ENCODE data around the gene TCF12.

TCF12 gene

DNA sequence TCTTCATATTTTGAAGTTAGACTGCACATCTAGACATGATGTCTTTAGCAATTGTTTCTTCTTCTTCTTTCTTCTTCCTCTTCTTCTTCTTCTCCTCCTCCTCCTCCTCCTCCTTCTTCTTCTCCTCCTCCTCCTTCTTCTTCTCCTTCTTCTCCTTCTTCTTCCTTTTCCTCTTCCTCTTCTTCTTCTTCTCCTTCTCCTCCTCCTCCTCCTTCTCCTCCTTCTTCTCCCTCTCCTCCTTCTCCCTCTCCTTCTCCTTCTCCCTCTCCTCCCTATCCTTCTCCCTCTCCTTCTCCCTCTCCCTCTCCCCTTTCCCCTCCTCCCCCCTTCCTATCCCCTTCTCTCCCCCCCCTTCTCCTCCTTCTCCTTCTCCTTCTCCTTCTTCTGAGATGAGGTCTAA lies 21.9 kb downstream of the TCF12 start:
- H3K4me3 ChIP-seq (replicated peaks; ENCODE audit: low read depth, low read length) = no peak overlapping the region
- TF ChIP-seq, protein P1, sequence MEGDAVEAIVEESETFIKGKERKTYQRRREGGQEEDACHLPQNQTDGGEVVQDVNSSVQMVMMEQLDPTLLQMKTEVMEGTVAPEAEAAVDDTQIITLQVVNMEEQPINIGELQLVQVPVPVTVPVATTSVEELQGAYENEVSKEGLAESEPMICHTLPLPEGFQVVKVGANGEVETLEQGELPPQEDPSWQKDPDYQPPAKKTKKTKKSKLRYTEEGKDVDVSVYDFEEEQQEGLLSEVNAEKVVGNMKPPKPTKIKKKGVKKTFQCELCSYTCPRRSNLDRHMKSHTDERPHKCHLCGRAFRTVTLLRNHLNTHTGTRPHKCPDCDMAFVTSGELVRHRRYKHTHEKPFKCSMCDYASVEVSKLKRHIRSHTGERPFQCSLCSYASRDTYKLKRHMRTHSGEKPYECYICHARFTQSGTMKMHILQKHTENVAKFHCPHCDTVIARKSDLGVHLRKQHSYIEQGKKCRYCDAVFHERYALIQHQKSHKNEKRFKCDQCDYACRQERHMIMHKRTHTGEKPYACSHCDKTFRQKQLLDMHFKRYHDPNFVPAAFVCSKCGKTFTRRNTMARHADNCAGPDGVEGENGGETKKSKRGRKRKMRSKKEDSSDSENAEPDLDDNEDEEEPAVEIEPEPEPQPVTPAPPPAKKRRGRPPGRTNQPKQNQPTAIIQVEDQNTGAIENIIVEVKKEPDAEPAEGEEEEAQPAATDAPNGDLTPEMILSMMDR (IDR thresholded peaks at IDR 0.05; ENCODE audit: low read depth, low read length, missing control alignments) = no peak
- no peak for DNase-seq (ENCODE audit: extremely low read depth, low read depth)

DNA sequence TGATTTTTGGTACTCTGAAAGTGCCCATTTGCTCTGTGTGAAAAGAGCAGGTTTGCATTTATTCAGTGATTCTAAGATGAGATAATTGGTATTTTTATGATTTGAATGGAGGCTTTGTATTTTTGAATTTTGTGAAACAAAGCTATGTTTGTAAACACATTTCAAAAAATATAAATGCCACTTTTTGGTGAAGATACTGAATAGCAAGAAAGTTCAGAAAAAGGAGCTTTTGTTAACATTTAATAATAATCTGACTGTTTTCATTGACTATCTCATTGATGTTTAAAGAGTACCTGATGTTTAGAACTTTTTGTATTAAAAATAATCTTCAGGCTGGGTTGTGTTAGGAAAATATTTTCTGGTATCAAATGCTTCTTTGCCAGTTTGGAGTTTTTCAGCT lies 23.7 kb downstream of the TCF12 start:
- no peak overlapping the region for H3K4me3 ChIP-seq (replicated peaks; ENCODE audit: low read depth, low read length)
- no peak for DNase-seq (ENCODE audit: extremely low read depth, low read depth)
- TF ChIP-seq, protein P1 (IDR thresholded peaks at IDR 0.05; ENCODE audit: low read depth, low read length, missing control alignments) = no peak

DNA sequence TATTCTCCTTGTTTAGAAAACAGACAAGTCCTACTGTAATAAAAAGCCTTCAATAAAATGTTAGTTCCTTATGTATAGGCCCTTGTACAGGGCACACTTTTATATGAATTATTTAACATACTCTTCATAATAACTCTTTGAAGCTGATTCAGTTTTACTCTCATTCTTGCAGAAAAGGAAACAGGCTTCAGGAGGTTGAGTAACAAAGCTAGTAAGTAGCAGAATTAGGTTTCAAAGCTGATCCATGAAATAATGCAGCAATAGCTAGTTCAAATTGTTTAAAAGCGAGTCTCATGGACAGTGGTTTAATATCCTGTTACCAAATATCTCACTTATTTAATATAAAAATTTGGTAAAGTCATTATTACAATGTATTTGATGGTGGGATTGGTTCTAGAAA lies 25.0 kb downstream of the TCF12 start:
- TF ChIP-seq, protein P1 (IDR thresholded peaks at IDR 0.05; ENCODE audit: low read depth, low read length, missing control alignments) = no peak
- no peak overlapping the region for H3K4me3 ChIP-seq (replicated peaks; ENCODE audit: low read depth, low read length)
- DNase-seq (ENCODE audit: extremely low read depth, low read depth) = no peak

DNA sequence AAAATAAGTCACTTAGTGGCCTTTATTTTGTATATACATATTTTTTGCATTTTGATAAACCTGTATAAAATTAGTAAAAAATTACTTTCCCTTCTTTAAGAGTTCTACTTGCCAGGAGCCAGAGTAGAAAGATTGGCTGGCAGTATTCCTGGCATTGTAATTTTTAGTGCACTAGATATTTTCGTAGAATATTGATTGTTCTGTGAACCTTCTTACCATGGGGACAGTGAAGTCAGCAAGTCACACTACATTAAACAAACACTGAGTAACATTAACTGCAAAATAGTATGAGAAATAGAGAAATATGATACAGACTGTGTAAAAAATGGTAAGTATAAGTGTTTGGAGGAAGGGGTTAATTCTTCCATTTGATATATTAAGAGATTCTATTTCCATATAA lies 26.0 kb downstream of the TCF12 start:
- TF ChIP-seq, protein P1 (IDR thresholded peaks at IDR 0.05; ENCODE audit: low read depth, low read length, missing control alignments) = no peak
- DNase-seq (ENCODE audit: extremely low read depth, low read depth) = no peak
- H3K4me3 ChIP-seq (replicated peaks; ENCODE audit: low read depth, low read length) = no peak overlapping the region

DNA sequence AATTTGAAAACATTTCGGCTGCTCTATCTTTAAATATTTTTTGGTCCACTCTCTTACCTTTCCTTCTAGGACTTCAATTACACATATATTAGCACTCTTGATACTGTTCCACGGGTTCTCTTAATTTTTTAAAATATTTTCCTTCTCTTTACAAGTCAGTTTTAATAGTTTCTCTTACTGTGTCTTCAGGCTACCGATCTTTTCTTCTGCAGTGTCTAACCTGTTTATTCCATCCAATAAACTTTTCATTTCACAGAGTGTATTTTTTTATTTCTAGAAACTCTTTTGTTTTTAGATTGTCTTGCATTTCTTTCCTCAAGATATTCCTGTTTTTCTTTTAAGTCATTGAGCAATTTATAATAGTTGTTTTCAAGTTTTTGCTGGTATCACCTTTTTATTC lies 27.7 kb downstream of the TCF12 start:
- TF ChIP-seq, protein P1 (IDR thresholded peaks at IDR 0.05; ENCODE audit: low read depth, low read length, missing control alignments) = no peak
- no peak overlapping the region for H3K4me3 ChIP-seq (replicated peaks; ENCODE audit: low read depth, low read length)
- no peak for DNase-seq (ENCODE audit: extremely low read depth, low read depth)

DNA sequence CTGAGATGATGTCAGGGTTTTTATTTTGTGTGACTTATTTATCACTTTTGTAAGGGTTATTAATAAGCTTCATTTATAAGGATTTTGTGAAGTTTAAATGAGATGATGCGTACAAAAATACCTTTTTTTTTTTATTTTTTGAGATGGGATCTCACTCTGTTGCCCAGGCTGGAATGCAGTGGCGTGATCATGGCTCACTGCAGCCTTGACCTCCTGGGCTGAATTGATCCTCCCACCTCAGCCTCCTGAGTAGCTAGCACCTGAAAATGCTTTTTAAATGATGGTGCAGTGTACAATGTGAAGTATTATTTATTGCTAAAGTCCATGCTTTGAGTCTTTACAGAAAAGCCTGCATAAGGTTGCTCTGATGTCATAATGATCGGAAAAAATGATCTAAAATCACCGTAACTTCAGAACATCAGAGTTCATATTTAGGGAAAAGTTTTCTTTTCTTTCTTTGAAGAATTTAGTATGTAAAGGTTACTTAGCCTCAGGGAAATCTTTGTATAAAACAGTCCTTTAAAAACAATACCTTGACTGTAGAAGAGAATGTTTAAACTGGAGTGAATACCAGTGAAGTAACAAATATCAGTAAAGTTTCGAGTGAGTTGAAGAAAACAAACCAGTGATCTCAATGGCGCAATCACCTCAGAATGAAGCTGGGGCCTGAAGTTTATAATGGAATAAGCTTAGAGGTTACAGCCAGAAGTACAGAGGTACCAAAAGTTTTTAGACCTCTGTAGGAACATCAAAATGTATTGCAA lies 29.7 kb downstream of the TCF12 start:
- no peak overlapping the region for H3K4me3 ChIP-seq (replicated peaks; ENCODE audit: low read depth, low read length)
- DNase-seq (ENCODE audit: extremely low read depth, low read depth) = no peak
- TF ChIP-seq, protein P1 (IDR thresholded peaks at IDR 0.05; ENCODE audit: low read depth, low read length, missing control alignments) = no peak

DNA sequence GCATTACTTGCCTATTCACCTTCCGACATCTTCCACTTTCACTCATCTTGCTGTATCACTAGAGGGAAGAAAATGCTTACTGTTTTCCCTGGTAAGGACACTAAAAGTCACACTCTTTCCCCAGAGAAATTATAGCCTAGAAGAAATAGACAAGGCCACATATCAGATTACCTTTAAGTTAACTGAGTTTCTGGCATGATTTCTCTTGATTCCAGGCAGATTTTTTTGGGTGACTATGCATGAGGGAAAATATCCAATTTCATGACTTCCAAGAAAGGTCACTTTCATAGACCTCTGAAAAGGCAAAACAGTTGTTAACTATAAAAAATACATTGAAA lies 30.3 kb downstream of the TCF12 start:
- DNase-seq (ENCODE audit: extremely low read depth, low read depth) = no peak
- no peak overlapping the region for H3K4me3 ChIP-seq (replicated peaks; ENCODE audit: low read depth, low read length)
- TF ChIP-seq, protein P1 (IDR thresholded peaks at IDR 0.05; ENCODE audit: low read depth, low read length, missing control alignments) = no peak

Data from HFF-Myc (cell line).